ENCODE data around the gene TOMM34.

TOMM34 gene

GRCh38 chr20:44961870-44962267 lies 1.7 kb upstream of the TOMM34 start:
- DNase-seq = no peak

GRCh38 chr20:44961011-44961869 lies 1.0 kb upstream of the TOMM34 start:
- DNase-seq = no peak

- DNase-seq = no peak
These were observed 527 bp downstream of the TOMM34 start for GRCh38 chr20:44959638-44960102.

GRCh38 chr20:44959082-44959637 lies 1.0 kb downstream of the TOMM34 start:
- DNase-seq = no peak

- no peak for DNase-seq
These were observed 1.9 kb downstream of the TOMM34 start for GRCh38 chr20:44958276-44958675.

- no peak for DNase-seq
These were observed 3.8 kb downstream of the TOMM34 start for GRCh38 chr20:44956410-44956809.

GRCh38 chr20:44955270-44955669 lies 4.9 kb downstream of the TOMM34 start:
- no peak for DNase-seq

- no peak for DNase-seq
These were observed 6.0 kb downstream of the TOMM34 start for GRCh38 chr20:44954211-44954610.

- no peak for DNase-seq
These were observed 7.5 kb downstream of the TOMM34 start for GRCh38 chr20:44952731-44953130.

- no peak for DNase-seq
These were observed 9.8 kb downstream of the TOMM34 start for GRCh38 chr20:44950368-44950767.

- no peak for DNase-seq
These were observed 11.7 kb downstream of the TOMM34 start for GRCh38 chr20:44948513-44948912.

GRCh38 chr20:44948107-44948506 lies 12.1 kb downstream of the TOMM34 start:
- DNase-seq = no peak

- no peak for DNase-seq
These were observed 13.8 kb downstream of the TOMM34 start for GRCh38 chr20:44946271-44946852.

GRCh38 chr20:44945261-44945660 lies 14.9 kb downstream of the TOMM34 start:
- DNase-seq = no peak

GRCh38 chr20:44943828-44944227 lies 16.4 kb downstream of the TOMM34 start:
- DNase-seq = no peak

GRCh38 chr20:44942264-44942973 lies 17.8 kb downstream of the TOMM34 start:
- DNase-seq = no peak

- no peak for DNase-seq
These were observed 19.0 kb downstream of the TOMM34 start for GRCh38 chr20:44941120-44941691.

- no peak for DNase-seq
These were observed 21.6 kb downstream of the TOMM34 start for GRCh38 chr20:44938637-44939036.

- DNase-seq = no peak
These were observed 23.7 kb downstream of the TOMM34 start for GRCh38 chr20:44936510-44936909.

- DNase-seq = no peak
These were observed 27.3 kb downstream of the TOMM34 start for GRCh38 chr20:44932916-44933315.

- DNase-seq = no peak
These were observed 28.3 kb downstream of the TOMM34 start for GRCh38 chr20:44931911-44932310.

- no peak for DNase-seq
These were observed 29.6 kb downstream of the TOMM34 start for GRCh38 chr20:44930517-44931168.

- no peak for DNase-seq
These were observed 31.6 kb downstream of the TOMM34 start for GRCh38 chr20:44928595-44928994.
